Subcutaneous adipose tissue (tissue), 4 donors: ENCODE measurements around the gene PRR19. TPM values are rescaled to one million over a fixed set of nuclear protein-coding genes. Genes with fewer than 3 reads are reported as not detected.

Experiments
- CTCF ChIP-seq: fragments of 450-650 bp; IDR thresholded peaks from one replicate; pipeline ENCODE4 v1.5.1; 2016; ENCODE audit warnings: low read depth, mild to moderate bottlenecking, control low read depth, antibody characterized with exemption, moderate library complexity
- total RNA-seq, 4 donors: library from RNA; depleted of rRNA; stranded (reverse); fragments of >200 nt; gene quantifications; one replicate each; pipeline ENCODE4 v1.1.0, GENCODE V29; 2016

Gene PRR19
- total RNA-seq, 4 donors from 2014 or later = 0.75 TPM; not detected in 3

GRCh38 chr19:42270346-42271044 lies 31.4 kb upstream of the PRR19 start:
- TF ChIP-seq CTCF = no peak

- no peak for TF ChIP-seq CTCF
Observed at GRCh38 chr19:42271045-42271419, 30.9 kb upstream of the PRR19 start.

GRCh38 chr19:42271861-42272534 lies 29.9 kb upstream of the PRR19 start:
- TF ChIP-seq CTCF = no peak

GRCh38 chr19:42272535-42272897 lies 29.4 kb upstream of the PRR19 start:
- no peak for TF ChIP-seq CTCF

- no peak for TF ChIP-seq CTCF
Observed at GRCh38 chr19:42272989-42273406, 28.9 kb upstream of the PRR19 start.

- TF ChIP-seq CTCF = no peak
Observed at GRCh38 chr19:42273407-42274064, 28.4 kb upstream of the PRR19 start.

- no peak for TF ChIP-seq CTCF
Observed at GRCh38 chr19:42274065-42274682, 27.8 kb upstream of the PRR19 start.
